Measurements from ENCODE around the gene CHAF1B.
"Not testable (repeated sequence)": the region's sequence is repeated elsewhere in the genome, so short reads cannot be mapped to it uniquely, and the experiment has no call there.

CHAF1B gene

DNA sequence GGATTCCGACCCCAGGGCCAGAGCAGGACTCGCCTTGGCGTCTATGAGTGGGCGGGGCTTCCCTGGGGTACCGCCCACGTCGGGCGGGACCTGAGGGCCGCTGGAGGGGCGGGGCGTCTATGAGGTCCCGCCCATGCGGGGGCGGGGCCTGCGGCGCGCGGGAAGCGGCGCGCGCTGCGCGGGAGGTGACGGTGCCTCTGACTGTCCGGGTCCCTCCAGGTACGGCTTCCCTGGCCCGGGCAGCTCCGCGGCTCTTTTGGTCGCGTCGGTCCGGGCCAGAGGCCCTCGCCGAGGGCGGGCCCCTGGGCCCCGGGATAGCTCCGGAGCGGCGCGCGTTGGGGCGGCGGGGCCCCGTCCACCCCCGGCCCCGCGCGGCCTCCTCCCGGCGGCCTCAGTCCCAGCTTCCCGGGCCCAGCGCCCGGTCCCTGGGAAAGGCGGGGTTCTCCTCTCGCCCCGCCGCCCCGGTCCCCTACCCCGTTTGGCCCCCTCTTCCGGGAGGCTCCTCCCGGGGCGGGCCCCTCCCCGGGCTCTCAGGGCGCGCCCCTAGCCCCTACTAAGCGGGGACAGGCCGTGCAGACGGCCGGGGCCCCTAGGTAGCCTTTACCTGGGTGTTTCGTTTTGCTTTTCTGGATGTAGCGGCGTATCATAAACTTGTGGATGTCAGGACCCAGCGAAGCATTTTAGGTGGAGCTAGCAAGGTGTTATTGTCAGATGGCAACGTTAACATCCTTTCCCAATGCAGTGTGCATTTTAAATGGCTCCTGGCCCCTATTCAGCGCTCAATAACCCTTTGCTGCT, at the start of gene CHAF1B:
Gene CHAF1B (plus strand): TSS at position 160 of the 798 bp plus-strand sequence. CDS start 745 bp downstream, outside the sequence.
- peak; percentile 63 for DNase-seq (ENCODE audit: low spot score)

DNA sequence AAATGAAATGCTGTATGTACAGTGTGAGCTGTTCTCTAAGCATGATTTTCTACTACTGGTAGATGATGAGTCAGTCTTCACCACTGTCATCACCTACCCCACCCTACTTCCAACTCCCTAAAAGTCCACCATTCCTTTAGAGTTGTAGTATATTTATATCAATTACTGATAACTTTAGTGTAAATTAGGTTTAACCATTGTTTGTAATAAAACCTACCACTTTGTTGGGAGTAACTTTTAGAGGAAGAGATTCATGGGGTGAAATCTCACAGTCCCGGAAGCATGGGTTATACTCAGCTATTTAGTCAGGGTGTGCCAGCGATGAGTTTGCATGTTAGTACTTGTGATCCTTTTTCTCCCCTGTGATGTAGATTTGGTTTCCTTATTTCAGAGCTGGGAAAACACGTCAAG, 48.1 kb upstream of the CHAF1B start:
- no peak for DNase-seq (ENCODE audit: low spot score)

DNA sequence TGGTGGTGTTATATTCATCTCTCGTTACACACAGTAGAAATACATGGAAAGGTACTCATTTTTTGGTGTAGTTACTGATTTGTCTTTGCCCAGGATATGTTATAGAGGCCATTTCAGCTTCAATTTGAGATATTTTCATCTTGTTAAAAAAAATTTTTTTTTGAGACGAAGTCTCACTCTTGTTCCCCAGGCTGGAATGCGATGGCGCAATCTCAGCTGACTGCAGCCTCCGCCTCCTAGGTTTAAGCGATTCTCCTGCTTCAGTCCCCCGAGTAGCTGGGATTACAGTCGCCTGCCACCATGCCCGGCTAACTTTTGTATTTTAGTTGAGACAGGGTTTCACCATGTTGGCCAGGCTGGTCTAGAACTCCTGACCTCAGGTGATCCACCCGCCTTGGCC, 46.2 kb upstream of the CHAF1B start:
- DNase-seq (ENCODE audit: low spot score) = no peak

DNA sequence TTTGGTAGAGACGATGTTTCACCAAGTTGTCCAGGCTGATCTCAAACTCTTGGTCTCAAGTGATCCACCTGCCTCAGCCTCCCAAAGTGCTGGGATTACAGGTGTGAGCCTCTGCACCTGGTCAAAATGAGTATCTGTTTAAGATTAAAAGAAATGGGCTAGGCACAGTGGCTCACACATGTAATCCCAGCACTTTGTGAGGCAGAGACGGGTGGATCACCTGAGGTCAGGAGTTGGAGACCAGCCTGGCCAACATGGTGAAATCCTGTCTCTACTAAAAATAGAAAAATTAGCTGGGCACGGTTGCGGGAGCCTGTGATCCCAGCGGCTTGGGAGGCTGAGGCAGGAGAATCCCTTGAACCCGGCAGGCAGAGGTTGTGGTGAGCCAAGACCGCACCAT, 42.6 kb upstream of the CHAF1B start:
- not testable (repeated sequence) for DNase-seq (ENCODE audit: low spot score)

DNA sequence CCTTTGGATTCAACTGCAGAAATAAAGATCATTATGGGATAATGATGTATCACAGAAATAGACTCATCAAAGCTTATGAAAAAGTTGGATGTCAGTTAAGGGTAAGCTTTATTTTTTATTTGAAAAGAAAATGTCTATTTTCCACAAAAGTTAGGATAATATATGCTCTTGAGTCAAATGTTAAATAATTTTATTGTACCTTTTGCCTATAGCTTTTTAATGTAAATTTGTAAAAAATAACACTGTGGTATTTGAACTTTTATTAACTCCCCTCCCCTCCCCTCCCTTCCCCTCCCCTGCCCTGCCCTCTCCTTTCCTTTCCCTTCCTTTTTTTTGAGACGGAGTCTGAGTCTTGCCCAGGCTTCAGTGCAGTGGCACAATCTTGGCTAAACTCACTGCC, 40.3 kb upstream of the CHAF1B start:
- no peak for DNase-seq (ENCODE audit: low spot score)

DNA sequence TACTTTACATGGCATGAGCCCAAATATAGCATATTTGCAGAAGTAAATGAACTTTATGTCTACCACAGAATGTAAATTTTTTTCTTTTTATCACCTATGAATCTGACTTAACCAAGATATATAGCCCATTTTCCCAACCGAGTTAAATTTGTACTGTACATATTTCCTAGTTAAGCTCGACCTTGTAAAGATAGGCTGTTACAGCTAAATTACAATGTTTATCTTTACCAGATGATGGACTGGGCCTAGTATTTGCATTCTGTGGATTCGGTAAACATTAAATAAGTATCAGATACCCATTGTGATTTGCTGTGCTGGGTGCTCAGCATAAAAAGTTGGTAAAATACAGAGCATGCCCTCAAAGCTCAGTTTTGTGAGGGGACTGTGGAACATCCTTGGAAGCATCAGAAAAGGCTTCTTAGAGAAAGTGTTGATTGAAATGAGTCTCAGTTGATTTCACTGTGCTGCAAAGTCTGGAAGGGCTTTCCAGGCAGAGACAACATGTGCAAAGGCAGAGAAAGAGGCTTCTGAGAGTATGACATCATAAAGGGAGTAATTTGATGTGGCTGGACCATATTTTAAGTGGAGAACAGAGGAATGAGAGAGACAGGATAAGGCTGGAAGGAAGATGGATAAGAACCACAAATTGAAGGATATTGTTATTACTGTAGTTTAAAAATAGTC, 37.8 kb upstream of the CHAF1B start:
- no peak for DNase-seq (ENCODE audit: low spot score)

DNA sequence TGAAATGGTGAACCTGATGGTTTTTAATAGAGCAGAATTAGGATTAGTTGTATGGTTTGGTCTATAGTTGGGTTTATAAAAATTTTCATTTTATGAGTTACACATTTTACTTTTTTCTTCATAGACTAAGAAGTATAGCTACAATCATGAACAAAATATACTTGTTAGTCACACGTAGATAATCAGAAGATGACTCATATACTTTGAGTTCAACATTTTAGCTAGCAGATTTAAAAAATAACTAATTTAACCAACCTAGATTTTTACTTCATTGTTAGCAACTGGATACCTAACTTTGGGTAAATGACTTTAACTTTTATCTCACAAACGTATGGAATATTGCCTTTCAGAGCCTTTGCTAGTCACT, 37.2 kb upstream of the CHAF1B start:
- no peak for DNase-seq (ENCODE audit: low spot score)

DNA sequence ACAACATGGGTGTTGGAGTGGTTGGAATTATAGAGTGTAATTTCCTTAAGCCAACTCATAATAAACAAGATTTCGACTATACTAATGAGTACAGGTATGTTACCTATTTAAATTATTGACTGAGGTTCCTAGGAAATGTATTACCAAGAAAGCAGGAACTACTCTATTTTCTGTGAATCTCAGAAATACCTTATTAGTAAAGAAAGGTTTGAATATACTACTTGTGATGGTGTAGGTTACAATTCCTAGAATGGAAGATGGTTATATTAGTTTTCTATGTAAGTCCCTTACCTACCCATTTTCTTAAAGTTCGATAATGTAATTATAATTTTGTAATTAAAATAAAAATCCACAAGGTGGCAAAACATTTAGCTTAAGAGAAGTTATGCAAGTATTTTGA, 35.9 kb upstream of the CHAF1B start:
- DNase-seq (ENCODE audit: low spot score) = no peak

DNA sequence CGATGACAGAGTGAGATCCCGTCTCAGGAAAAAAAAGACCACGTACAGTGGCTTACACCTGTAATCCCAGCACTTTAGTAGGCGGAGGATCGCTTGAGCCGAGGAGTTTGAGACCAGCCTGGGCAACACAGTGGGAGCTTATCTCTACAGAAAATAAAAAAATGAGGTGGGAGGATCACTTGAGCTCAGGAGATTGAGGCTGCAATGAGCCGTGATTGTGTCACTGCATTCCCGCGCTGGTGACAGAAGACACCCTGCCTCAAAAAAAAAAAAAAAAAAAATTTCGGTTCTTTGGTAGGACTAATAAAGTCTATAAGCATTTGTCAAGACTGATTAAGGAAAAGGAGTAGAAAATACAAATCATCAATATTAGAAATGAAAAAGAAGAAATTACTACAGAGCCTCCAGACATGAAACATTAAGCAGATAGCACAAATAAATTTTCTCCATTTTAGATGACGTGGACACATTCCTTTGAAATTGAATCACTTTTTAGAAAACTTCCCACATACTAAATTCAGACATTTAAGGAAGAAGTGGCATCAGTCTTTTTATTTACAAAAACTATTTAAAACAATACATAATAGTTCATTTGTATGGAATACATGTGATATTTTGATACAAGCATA, 34.8 kb upstream of the CHAF1B start:
- no peak for DNase-seq (ENCODE audit: low spot score)

DNA sequence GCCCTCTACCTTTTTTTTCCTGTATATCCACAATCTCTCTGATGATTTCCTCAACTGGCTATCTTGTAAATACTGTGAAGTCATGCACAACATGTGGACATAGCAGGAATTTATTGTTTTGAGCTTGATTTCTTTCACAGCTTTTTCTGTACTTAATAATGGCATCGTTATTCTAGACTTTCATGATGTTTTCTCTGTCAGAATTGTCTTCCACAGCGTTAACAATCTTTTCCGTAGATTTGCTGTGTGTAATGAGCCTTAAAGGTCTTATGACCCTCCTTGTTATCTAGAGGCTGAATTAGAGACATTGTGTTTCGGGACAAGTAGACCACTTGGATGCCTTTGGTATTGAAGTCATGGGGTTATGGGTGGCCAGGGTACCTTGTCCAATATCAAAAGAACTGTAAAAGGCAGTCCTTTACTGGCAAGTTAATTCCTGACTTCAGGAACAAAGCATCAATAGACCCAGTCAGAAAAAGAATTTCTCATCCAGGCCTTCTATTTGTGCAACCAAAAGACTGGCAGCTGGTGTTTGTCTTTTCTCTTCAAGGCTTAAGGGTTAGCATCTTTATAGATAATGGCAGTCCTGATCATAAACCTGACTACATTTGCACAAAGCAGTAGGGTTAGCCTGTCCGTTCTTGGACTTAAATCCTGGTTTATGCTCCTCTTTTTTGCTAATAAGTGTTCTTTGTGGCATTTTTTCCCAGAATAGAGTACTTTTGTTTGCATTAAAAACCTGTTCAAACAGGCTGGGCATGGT, 30.1 kb upstream of the CHAF1B start:
- no peak for DNase-seq (ENCODE audit: low spot score)

DNA sequence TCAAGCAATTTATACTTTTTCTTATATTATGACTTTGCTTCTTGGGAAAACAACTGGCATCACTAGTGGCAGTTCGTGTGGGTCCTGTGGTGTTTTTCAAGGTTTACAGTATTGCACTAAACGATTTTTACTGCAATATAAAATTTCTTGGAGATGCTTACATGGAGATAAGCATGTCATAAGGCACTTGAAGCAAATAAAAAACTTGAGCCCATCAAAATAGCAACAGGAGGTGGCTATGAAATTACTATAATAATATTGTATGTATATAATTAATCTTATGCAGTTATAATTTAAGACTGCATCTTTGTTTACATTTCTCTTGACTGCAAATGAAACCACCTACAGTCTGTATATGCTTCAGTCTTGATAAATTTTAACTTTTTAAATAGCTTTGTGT, 29.3 kb upstream of the CHAF1B start:
- no peak for DNase-seq (ENCODE audit: low spot score)

DNA sequence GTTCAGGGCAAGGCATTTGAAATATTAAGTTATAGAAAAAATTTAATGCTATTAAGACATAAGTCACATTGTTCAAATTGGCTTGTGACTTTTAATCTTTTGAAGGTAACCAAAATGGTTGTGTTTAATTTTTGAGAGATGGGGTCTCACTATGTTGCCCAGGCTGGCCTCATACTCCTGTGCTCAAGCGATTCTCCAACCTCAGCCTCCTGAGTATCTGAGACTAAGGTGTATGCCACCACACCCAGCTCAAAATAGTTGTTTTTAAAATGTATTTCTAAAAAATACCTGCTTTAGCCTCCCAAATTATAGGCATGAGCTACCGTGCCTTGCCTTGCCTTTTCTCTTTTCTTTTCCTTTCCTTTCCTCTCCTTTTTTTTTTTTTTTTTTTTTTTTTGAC, 26.0 kb upstream of the CHAF1B start:
- no peak for DNase-seq (ENCODE audit: low spot score)

DNA sequence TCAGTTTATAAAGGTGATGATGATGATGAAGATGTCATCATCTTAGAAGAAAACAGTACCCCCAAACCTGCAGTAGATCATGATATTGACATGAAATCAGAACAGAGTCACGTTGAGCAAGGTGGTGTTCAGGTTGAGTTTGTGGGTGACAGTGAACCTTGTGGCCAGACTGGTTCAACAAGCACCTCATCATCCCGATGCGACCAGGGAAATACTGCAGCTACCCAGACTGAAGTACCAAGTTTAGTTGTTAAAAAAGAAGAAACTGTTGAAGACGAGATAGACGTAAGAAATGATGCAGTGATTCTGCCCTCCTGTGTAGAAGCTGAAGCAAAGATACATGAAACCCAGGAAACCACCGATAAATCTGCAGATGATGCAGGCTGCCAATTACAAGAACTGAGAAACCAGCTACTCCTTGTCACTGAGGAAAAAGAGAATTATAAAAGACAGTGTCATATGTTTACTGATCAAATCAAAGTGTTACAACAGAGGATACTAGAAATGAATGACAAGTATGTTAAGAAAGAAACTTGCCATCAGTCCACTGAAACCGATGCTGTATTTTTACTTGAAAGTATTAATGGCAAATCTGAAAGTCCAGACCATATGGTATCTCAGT, 16.0 kb upstream of the CHAF1B start:
- DNase-seq (ENCODE audit: low spot score) = no peak

DNA sequence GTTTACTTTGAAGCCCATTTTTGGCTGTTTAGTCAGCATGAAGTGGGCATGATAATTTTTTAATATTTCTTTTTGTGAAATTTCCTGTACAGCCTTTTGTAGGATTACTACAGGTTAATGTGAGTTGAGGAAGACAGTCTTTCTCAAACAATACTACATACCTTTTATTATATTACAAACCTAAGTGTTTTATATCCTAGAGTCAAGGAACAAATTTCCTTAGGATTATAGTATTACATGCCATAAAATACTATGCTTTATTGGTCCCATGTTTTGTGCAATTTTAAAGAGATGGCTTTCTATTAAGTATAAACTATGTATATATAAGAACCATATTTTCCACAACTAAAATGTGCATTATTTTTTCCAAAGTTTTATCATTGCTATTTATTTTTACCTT, 9.2 kb upstream of the CHAF1B start:
- DNase-seq (ENCODE audit: low spot score) = no peak

DNA sequence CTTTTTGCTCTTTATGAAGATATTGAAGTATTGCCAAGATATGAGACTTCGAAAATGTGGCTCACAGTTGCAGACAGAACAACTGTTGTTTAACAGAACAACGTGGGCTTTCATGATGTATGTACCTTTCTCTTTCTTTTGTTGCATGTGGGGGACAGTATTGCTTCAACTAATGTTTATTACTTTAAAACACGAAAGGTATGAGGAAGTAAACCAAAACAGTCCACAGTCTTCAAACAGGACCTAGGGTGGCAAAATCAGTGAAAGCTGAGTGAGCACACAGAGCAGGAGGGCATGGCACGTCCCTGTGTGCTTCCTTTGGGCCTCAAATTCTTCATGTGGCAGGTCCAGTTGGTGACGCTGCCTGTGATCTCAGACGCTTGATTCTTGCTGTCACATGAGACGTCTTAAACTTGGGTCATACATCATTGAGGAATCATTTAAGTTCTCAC, 7.8 kb upstream of the CHAF1B start:
- no peak for DNase-seq (ENCODE audit: low spot score)

DNA sequence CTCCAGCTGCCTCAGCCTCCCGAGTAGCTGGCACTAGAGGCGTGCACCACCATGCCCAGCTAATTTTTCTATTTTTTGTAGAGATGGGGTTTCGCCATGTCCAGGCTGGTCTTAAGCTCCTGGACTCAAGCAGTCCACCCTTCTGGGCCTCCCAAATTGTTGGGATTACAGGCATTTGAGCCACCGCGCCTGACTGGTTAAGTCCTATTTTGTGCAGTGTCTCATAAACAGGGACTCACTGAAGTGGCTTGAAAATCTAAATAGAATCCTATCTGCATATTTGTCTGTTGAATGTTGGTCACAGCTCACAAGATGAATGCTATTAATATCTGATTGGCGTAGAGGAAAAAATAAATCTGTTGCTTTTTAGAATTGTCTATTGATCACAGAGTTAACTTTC, 5.9 kb upstream of the CHAF1B start:
- DNase-seq (ENCODE audit: low spot score) = no peak

DNA sequence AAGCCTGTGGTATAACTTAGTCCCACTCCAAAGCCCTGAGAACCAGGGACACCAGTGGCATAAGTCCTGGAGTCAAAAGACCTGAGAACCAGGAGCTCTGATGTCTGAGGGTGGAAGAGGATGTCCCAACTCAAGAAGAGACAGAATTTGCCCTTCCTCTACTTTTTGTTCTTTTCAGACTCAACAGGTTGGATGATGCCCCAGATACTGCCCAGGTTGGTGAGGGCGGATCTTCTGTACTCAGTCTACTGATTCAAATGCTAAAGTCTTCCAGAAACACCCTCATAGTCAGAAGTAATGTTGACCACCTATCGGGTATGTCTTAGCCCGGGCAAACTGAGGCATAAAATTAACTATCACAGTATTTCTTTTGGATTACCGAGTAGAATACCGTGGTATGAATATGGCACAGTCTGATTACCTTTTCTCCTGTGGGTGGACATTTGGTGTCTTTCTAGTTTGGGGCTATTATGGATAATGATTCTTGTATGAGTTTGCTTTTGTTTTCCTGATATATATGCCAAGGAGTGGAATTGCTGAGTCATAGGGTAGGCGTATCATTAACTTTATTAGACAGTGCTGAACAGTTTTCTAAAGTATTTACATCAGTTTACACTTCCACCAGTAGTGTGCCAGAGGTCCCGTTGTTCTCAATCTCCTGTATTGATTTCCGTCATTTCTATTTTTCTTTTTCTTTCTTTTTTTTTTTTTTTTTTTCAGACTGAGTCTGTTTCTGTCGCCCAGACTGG, 3.2 kb upstream of the CHAF1B start:
- DNase-seq (ENCODE audit: low spot score) = no peak

DNA sequence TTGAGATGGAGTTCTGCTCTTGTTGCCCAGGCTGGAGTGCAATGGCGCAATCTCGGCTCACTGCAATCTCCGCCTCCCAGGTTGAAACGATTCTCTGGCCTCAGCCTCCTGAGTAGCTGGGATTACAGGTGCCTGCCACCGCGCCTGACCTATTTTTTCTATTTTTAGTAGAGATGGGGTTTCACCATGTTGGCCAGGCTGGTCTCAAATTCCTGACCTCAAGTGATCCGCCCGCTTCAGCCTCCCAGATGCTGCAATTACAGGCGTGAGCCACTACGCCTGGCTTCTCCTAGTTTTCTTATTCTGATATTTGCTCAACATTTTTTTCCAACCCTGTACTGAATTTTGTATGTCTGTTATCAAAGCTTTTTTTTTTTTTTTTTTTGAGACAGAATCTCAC, 2.5 kb upstream of the CHAF1B start:
- DNase-seq (ENCODE audit: low spot score) = not testable (repeated sequence)

DNA sequence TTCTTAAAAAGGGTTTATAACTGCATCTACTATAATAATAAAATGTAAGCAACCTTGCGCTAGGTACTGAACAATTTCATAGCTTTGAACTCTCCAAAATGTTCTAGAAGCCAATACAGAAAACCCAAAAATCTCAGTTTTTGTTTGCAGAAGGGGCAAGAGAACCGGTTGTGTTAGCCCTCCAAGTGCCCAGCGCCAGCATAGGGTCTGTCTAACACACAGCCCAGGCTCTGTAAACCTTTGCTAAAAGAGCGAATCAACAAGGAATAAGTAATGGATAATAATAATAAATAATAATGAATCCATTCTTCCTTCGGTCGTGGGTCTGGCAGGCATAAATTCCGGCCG, 333 bp upstream of the CHAF1B start:
- DNase-seq (ENCODE audit: low spot score) = no peak

DNA sequence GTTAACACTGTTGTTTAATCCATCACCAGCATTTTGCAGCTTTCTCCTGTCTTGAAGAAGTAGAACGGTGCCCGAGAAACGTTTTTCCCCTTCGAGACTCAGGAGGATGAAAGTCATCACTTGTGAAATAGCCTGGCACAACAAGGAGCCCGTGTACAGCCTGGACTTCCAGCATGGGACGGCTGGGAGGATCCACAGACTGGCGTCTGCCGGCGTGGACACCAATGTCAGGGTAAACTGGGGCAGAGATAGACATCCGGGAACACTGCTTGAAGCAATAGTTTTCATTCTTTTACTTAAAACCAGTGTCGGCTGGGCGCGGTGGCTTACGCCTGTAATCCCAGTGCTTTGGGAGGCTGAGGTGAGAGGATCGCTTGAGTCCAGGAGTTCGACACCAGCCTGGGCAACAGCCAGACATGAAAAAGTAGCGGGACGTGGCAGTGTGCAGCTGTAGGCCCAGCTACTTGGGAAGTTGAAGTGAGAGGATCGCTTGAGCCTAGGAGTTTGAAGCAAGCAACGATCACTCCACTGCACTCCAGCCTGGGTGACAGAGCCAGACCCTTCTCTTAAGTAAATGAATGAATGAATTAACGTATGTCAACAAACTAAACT, 945 bp downstream of the CHAF1B start:
- DNase-seq (ENCODE audit: low spot score) = no peak

DNA sequence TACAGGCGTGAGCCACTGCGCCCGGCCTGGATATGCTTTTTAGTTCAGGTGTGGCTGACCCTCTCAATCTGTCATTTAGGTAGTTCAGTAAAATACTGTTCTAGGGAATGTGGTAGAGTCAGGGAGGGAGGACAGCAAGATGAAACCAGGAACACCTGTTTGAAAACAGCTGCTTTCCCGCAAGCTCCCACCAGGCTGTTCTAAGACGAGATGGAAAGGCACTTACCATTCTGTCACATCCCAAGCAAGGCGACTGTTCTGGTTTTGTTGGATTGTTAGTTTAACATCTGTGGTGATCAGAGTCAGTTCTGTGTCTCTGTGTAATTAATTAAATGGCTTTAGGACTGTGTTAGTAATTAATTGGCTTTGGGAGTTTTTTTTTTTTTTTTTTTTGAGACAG, 2.9 kb downstream of the CHAF1B start:
- no peak for DNase-seq (ENCODE audit: low spot score)

Measured in kidney capillary endothelial cell (primary cell).